Measurements from ENCODE around the gene CCL24. TPM values are rescaled to one million over a fixed set of nuclear protein-coding genes. Genes with fewer than 3 reads are reported as not detected.
A peak's percentile ranks its signal among the peaks of the same experiment; 100 is the strongest.
"Not testable (repeated sequence)": the region's sequence is repeated elsewhere in the genome, so short reads cannot be mapped to it uniquely, and the experiment has no call there.

Gene CCL24
- total RNA-seq, 4 donors from 2014 or later, result not detected

DNA sequence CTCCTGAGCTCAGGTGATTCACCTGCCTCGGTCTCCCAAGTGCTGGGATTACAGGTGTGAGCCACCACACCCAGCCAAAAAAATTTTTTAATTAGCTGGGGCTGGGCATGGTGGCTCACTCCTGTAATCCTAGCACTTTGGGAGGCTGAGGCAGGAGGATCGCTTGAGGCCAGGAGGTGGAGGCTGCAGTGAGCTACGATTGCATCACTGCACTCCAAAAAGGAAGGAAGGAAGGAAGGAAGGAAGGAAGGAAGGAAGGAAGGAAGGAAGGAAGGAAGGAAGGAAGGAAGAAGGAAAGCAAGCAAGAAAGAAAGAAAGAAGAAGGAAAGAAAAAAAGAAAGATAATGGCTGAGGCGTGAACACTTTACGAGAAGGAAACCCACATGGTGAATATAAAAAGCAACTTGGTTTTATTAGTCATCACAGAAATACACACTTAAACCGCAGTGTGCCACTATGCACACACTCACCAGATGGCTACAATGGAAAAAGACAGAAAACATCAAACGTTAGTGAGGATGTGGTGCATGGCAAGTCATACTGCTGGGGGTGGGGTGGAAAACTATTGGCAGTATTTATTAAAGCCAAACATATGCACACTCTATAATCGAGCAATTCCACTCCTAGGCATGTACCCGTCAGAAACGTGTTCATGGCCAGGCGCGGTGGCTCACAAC lies 37.2 kb downstream of the CCL24 start:
- no peak for DNase-seq
- Histone ChIP-seq H3K27ac (no peak overlapping the region), H3K27me3 (no peaks in the 10 kb centered on the region), H3K9me3 (no peaks in the 10 kb centered on the region), H3K4me1 (no peaks in the 10 kb centered on the region), H3K4me3 (no peak overlapping the region), H3K36me3 (no peaks in the 10 kb centered on the region)
- TF ChIP-seq, protein P1, sequence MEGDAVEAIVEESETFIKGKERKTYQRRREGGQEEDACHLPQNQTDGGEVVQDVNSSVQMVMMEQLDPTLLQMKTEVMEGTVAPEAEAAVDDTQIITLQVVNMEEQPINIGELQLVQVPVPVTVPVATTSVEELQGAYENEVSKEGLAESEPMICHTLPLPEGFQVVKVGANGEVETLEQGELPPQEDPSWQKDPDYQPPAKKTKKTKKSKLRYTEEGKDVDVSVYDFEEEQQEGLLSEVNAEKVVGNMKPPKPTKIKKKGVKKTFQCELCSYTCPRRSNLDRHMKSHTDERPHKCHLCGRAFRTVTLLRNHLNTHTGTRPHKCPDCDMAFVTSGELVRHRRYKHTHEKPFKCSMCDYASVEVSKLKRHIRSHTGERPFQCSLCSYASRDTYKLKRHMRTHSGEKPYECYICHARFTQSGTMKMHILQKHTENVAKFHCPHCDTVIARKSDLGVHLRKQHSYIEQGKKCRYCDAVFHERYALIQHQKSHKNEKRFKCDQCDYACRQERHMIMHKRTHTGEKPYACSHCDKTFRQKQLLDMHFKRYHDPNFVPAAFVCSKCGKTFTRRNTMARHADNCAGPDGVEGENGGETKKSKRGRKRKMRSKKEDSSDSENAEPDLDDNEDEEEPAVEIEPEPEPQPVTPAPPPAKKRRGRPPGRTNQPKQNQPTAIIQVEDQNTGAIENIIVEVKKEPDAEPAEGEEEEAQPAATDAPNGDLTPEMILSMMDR (IDR thresholded peaks at IDR 0.05), result no peak
- no peak for TF ChIP-seq POLR2A (IDR thresholded peaks at IDR 0.05)
- intact Hi-C loops (cut with DNase I; ENCODE audit: low total_unique reads), result no loop called here

DNA sequence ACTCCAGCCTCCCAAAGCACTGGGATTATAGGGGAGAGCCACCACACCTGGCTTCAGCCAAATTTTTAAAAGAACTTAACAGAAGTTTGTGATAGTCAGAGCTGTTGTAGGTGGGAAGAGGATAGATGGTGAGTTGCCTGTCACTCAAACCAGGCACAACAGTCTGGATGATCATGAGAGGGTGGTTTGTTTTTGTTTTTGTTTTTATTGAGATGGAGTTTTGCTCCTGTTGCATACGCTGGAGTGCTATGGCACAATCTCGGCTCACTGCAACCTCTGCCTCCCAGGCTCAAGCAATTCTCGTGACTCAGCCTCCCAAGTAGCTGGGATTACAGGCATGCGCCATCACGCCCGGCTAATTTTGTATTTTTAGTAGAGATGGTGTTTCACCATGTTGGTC lies 39.6 kb downstream of the CCL24 start:
- H3K36me3 ChIP-seq; DNase-seq; H3K4me1 ChIP-seq; H3K4me3 ChIP-seq; H3K9me3 ChIP-seq; H3K27me3 ChIP-seq; H3K27ac ChIP-seq; intact Hi-C loops (cut with DNase I; ENCODE audit: low total_unique reads): not testable (repeated sequence)

DNA sequence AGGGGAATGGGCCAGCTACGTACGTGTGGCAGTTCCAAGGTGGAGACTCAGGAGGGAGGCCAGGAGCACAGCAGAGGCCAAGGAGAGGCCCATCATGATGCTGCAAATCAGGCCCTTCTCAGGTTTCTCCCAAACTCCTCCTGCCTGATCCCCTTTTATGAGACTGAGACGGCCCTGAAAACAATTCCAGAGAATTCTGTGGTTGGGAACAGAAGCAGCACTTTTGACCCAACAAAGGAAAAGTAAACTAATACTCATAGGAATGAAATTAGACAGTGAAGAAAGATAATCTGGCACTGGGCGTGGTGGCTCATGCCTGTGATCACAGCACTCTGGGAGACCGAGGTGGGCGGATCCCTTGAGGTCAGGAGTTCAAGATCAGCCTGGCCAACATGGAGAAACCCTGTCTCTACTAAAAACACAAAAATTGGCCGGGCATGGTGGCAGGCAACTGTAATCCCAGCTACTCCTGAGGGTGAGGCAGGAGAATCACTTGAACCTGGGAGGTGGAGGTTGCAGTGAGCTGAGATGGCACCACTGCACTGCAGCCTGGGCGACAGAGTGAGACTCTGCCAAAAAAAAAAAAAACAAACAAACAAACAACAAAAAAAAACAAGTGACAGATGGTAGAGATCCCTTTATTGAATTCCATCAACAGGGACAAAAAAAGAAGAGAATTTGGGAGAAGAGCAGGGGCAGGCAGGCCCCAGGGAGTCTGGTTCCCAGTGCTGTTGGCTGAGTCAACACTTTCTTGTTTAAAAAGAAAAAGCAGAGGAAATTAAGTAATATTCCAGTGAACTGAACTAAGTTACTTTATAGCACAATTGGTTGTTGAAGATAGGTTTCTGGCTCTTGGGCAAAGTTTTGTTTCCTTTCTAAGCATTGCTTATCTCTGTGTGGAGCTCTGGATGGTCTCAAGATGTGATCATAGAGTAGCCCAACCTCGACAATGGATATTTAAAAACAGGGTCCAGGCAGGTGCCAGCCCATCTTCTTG lies 41.2 kb downstream of the CCL24 start, which contains the start of gene CCL26:
CCL26 (minus strand) TSS at position 131 of the 997 bp plus-strand sequence; CDS start at position 96, 35 bp downstream.
- no peaks in the 10 kb centered on the region for H3K27me3 ChIP-seq
- H3K4me1 ChIP-seq, result no peaks in the 10 kb centered on the region
- peak within 1 kb of the TSS; percentile 23 to 40 for H3K27ac ChIP-seq
- peak; percentile 18 to 23 for DNase-seq
- H3K4me3 ChIP-seq, result no peak within 1 kb of the TSS
- no peaks in the 10 kb centered on the region for H3K36me3 ChIP-seq
- no peaks in the 10 kb centered on the region for H3K9me3 ChIP-seq
- intact Hi-C loops (cut with DNase I; ENCODE audit: low total_unique reads), result no loop called here
- no peak for TF ChIP-seq POLR2A (IDR thresholded peaks at IDR 0.05)
- TF ChIP-seq, protein P1 (IDR thresholded peaks at IDR 0.05), result no peak

DNA sequence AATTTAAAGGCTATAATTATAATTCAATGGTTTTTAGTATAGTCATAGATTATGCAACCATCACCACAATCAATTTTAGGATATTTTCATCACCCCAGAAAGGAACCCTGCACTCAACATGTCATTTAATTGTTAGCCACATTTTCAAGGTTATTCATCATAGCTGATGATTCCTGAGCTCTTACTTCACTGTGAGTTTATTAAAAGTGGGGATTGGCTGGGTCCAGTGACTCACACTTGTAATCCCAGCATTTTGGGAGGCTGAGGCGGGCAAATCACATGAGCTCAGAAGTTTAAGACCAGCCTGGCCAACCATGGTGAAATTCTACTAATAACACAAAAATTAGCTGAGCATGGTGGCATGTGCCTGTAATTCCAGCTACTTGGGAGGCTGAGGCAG lies 42.4 kb downstream of the CCL24 start:
- TF ChIP-seq POLR2A (IDR thresholded peaks at IDR 0.05), result no peak
- H3K27ac ChIP-seq, result no peak overlapping the region
- H3K4me3 ChIP-seq, result no peak overlapping the region
- DNase-seq, result no peak
- H3K4me1 ChIP-seq, result no peaks in the 10 kb centered on the region
- H3K9me3 ChIP-seq, result no peaks in the 10 kb centered on the region
- H3K27me3 ChIP-seq, result no peaks in the 10 kb centered on the region
- H3K36me3 ChIP-seq, result no peaks in the 10 kb centered on the region
- intact Hi-C loops (cut with DNase I; ENCODE audit: low total_unique reads), result no loop called here

DNA sequence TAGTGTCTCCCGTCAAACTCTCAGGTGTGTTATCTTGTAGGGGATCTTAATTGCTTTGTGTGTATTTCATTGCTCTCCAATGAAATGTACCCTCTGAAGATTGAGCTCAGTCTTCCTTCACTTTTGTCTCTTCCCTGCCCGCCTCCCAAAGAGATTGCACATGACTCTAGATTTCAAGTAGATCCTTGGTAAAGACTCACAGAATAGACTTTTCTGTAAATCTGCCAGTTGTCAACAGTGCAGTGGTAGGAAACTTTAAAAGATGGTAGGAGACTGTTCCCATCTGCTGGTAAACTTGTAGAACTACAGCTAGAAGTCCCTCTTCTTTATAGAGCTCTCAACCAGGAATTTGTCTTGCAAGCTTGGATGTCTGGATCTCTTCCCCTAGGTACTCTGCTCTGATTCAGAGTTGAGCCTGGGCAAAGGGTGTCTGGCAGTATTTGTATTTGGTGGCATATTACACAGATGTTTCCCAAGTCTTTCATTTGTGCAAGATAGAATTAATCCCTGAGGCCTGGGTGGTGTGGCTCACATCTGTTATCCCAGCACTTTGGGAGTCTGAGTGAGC lies 51.2 kb downstream of the CCL24 start:
- Histone ChIP-seq H3K27ac (no peak overlapping the region), H3K9me3 (no peaks in the 10 kb centered on the region), H3K36me3 (no peaks in the 10 kb centered on the region), H3K27me3 (no peaks in the 10 kb centered on the region), H3K4me1 (no peaks in the 10 kb centered on the region), H3K4me3 (no peak overlapping the region)
- TF ChIP-seq, protein P1 (IDR thresholded peaks at IDR 0.05), result peak; percentile 65 to 86 (median 77)
- no peak for TF ChIP-seq POLR2A (IDR thresholded peaks at IDR 0.05)
- no peak for DNase-seq
- intact Hi-C loops (cut with DNase I; ENCODE audit: low total_unique reads), result no loop called here

DNA sequence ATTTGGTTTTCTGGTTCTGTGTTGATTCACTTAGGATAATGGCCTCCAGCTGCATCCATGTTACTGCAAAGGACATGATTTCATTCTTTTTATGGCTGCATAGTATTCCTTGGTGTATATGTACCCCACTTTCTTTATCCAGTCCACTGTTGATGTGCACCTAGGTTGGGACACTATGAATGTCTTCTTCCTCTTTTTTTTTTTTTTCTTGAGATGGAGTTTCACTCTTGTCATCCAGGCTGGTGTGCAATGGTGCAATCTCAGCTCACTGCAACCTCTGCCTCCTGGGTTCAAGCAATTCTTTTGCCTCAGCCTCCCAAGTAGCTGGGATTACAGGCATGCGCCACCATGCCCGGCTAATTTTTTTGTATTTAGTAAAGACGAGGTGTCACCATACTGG lies 51.8 kb downstream of the CCL24 start:
- H3K4me3 ChIP-seq; H3K27ac ChIP-seq; DNase-seq; H3K27me3 ChIP-seq; H3K9me3 ChIP-seq; H3K36me3 ChIP-seq; intact Hi-C loops (cut with DNase I; ENCODE audit: low total_unique reads); H3K4me1 ChIP-seq: not testable (repeated sequence)

Other genes with a start within 250 kb of the CCL24 start
- gene HIP1, start 74.9 kb downstream of the CCL24 start, total RNA-seq, result 10 to 100 TPM; 13.1 to 48.8 (median 20.3) TPM
- gene CCL26, start 41.6 kb downstream of the CCL24 start, total RNA-seq, result not detected
- gene RHBDD2, start 65.2 kb upstream of the CCL24 start, total RNA-seq, result 10 to 100 TPM in 2 of 4 donors, 1 to 10 TPM in 2; 2.0 to 45.4 (median 11.3) TPM
- gene POR, start 101.3 kb upstream of the CCL24 start, total RNA-seq, result 100 to 1,000 TPM in 1 of 4 donors, 10 to 100 TPM in 2, 1 to 10 TPM in 1; 10.0 to 122 (median 69.2) TPM
- gene TMEM120A, start 180.8 kb upstream of the CCL24 start, total RNA-seq, result 10 to 100 TPM in 3 of 4 donors, 1 to 10 TPM in 1; 4.6 to 95.4 (median 36.9) TPM
- 10 to 100 TPM in 2 of 4 donors, 1 to 10 TPM in 2; 4.4 to 27.3 (median 14.1) TPM for gene STYXL1, start 234.2 kb upstream of the CCL24 start, total RNA-seq
- gene MDH2, start 234.3 kb upstream of the CCL24 start, total RNA-seq, result 10 to 100 TPM; 24.3 to 88.4 (median 30.0) TPM

All from uterus (tissue), 4 donors.